ENCODE measurements around the gene GTF2H2.
"Not testable (repeated sequence)": the region's sequence is repeated elsewhere in the genome, so short reads cannot be mapped to it uniquely, and the experiment has no call there.

Gene GTF2H2

GRCh38 chr5:71067262-71067928 is at the start of gene GTF2H2:
Gene GTF2H2 (minus strand): TSS chr5:71067676. CDS start chr5:71062763, 4,913 bp downstream.
- not testable (repeated sequence) for DNase-seq

GRCh38 chr5:71109730-71110275 is 42.3 kb upstream of the GTF2H2 start:
- DNase-seq = not testable (repeated sequence)

GRCh38 chr5:71099996-71100395 is 32.5 kb upstream of the GTF2H2 start:
- DNase-seq = not testable (repeated sequence)

DNA sequence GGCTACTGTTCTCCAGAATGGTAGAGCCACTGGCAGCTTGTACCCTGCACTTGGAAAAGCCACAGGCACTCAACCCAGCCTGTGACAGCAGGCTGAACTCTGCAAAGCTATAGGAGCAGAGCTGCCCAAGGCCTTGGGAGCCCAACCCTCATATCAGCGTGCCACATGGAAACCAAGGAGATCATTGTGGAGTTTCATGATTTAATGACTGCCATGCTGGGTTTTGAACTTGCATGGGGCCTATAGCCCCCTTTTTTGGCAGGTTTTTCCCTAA is 30.4 kb upstream of the GTF2H2 start:
- not testable (repeated sequence) for DNase-seq

DNA sequence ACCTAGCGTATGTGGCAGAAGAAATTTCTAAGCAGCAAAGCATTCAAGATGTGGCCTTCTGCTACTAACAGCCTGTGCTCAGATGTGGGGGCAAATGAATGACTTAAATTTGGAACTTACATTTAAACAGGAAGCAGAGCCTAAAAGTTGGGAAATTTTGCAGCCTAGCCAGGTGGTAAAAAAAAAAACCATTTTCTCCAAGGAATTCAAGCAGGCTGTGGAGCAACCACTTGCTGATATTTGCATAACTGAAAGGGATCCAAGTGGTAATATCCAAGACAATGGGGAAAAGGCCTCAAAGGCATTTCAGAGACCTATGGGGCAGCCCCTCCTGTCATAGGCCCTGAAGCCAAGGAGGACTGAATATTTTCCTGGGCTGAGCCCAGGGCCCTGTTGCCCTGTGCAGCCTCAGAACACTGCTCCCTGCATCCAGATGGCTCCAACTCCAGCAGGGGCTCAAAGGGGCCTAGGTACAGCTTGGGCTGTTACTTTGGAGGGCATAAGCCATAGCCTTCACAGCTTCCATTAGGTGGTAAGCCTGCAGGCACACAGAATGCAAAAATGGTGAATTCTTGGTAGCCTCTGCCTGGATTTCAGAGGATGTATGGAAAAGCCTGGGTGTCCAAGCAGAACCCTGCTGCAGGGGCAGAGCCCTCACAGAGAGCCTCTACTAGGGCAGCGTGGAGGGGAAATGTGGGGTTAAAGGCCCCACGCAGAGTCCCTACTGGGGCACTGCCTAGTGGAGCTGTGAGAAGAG is 29.9 kb upstream of the GTF2H2 start:
- not testable (repeated sequence) for DNase-seq

DNA sequence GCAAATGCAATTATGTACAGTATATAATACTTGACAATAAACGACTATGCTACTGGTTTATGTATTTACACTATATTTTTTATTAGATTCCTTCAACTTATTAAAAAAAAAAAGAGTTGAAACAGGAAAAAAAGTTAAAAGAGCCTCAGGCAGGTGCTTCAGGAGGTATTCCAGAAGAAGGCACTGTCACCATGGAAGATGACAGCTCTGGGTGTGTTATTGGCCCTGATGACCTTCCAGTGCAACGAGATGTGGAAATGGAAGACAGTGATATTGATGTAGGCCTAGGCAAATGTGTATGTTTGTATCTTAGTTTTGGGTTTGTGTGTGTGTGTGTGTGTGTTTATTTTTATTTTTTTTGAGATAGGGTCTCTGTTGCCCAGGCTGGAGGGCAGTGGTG is 22.3 kb upstream of the GTF2H2 start:
- not testable (repeated sequence) for DNase-seq

GRCh38 chr5:71088754-71089153 is 21.3 kb upstream of the GTF2H2 start:
- not testable (repeated sequence) for DNase-seq

- not testable (repeated sequence) for DNase-seq
These were observed 18.7 kb upstream of the GTF2H2 start for GRCh38 chr5:71086145-71086544.

- not testable (repeated sequence) for DNase-seq
These were observed 17.0 kb upstream of the GTF2H2 start for GRCh38 chr5:71084280-71085063.

GRCh38 chr5:71082898-71083297 is 15.4 kb upstream of the GTF2H2 start:
- not testable (repeated sequence) for DNase-seq

DNA sequence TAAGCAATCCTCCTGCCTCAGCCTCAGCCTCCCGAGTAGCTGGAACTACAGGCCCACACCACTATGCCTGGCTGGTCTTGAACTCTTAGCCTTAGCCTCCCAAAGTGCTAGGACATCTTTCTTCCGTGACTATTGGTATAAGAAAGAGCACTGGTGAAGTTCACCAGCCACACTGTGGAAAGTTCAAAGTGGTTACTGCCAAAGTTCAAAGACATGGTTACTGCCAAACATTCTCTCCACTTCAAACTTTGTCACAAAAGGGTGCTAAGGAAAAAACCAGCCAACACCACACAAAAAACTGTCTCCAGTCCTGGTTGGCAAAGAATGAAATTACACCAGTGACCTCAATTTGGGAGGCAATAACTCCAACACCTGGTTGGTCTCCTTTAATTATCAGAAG is 14.9 kb upstream of the GTF2H2 start:
- DNase-seq = not testable (repeated sequence)

DNA sequence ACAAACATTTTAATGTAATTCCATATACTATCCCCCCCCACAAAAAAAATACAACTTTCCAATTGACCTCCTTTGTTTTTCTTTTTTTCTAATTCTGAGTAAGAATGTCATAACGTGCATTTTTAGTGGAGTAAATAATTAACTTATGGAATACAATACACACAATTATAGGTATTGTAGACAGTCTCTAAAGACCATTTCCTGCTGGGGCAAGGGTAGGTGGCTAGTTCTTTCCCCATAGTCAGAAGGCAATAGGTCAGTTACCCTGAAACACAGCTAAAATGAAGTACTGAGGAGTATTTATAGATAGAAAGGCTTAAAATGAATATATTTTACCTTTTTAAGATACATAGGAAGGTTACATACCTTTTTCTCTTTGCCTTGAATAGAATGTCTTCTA is 6.2 kb downstream of the GTF2H2 start:
- not testable (repeated sequence) for DNase-seq

- not testable (repeated sequence) for DNase-seq
These were observed 8.1 kb downstream of the GTF2H2 start for GRCh38 chr5:71059426-71059825.

DNA sequence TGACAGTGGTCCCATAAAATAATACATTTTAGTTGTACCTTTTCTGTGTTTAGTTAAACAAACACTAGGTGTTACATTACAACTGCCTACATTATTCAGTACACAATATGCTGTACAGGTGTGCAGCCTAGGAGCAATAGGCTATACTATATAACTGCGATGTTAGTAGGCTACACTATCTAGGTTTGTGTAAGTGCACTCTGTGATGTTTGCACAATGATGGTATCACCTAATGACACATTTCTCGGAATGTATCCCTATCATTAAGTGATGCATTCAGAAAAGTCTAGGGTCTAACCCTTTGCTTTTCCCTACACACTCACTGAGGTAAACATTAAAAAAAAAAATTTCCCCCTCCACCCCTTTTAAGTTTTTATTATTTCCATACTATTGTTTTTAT is 22.7 kb downstream of the GTF2H2 start:
- not testable (repeated sequence) for DNase-seq

DNA sequence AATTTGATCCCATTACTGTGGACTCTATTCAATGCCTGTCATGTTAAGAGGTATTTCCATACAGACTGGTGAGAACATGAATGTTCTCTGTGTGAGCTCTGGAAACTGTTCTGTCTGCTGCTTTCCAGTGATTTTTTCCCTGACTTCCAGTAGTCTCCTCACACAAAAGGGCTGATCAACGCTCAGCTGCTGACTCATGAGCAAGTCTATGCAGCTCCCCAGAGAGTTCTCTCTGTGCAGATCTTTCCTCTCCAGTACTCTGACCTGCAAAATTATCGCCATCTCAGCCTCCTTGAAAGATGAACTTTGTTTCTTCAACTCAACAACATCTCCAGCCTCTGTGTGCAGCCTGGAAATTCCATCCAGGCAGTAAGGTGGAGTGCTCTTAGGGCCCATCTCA is 23.3 kb downstream of the GTF2H2 start:
- not testable (repeated sequence) for DNase-seq

DNA sequence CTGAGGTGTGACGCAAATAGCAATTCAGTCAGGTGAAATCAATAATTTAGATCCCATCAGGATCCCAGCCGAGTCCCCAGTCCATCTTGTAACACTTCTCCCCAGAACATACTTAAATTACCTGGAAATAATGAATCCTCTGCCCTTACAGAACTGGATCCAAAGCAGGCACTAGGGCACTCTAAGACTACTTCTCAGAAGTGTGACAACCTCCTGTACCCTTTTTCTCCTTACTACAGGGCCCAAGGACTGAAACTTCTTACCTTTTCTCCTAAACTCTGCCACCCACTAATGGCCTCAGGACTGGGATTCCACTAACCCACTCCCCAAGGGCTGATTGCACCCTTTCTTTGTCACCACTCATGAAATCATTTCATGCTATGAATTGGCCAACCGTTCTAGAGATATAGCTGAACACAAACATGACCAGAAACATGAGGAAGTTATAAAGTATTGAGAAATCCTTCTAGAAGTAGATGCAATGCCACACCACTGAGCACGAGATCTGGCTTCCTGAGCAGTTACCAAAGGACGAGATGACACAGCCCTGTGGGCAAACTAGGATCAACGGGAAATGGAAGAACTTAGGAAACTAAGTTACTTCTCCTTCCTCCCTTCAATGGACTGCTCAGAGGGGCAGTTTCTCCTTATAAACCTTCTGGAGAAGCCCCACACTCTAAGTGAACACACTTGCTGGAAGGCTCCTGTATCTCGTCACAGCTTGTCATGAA is 36.3 kb downstream of the GTF2H2 start:
- not testable (repeated sequence) for DNase-seq

GRCh38 chr5:71025289-71025953 is 42.1 kb downstream of the GTF2H2 start, which contains the start of gene NAIP:
Gene NAIP (minus strand): TSS chr5:71025339. CDS start chr5:71012915, 12,424 bp downstream.
- DNase-seq = not testable (repeated sequence)

- not testable (repeated sequence) for DNase-seq
These were observed 46.8 kb downstream of the GTF2H2 start for GRCh38 chr5:71020643-71021042.

- DNase-seq = not testable (repeated sequence)
These were observed 49.0 kb downstream of the GTF2H2 start for GRCh38 chr5:71018376-71019005.

DNA sequence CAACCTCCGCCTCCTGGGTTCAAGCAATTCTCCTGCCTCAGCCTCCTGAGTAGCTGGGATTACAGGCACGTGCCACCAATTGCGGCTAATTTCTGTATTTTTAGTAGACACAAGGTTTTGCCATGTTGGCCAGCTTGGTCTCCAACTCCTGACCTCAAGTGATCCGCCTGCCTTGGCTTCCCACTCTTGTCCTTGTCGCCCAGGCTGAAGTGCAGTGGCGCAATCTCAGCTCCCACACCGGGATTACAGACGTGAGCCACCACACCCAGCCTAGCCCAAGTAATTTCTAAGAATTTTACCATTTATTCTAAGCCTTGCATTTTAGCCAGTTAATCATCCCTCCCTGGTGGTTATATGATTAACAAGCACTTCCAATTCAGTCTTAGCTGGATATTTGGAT is 53.3 kb downstream of the GTF2H2 start:
- DNase-seq = no peak

GRCh38 chr5:71013575-71013974 is 53.9 kb downstream of the GTF2H2 start:
- DNase-seq = no peak
